Transverse colon (tissue), 4 donors: ENCODE results near the gene MANEA.

Experiments
- CTCF ChIP-seq, 5 experiments: fragments of 200-600 bp in 3 of 5; fragments of 450-650 bp in 2 of 5; sonication (generic) in 3 of 5; IDR thresholded peaks; 1 replicate in 2 of 5; 2 replicates in 3 of 5; pipeline ENCODE4 v1.5.1; 2016 to 2017; ENCODE audit warnings: antibody characterized with exemption in 5 of 5, inconsistent platforms in 3 of 5, mild to moderate bottlenecking in 2 of 5, moderate library complexity in 1 of 5
- POLR2A ChIP-seq: fragments of 450-650 bp; IDR thresholded peaks from one replicate; pipeline ENCODE4 v1.6.1; 2016; ENCODE audit warnings: antibody characterized with exemption, mild to moderate bottlenecking, moderate library complexity
- POLR2AphosphoS5 ChIP-seq, 3 donors: sonication (generic); formaldehyde crosslinking; IDR thresholded peaks; one replicate each; pipeline ENCODE4 v1.6.1; 2016; ENCODE audit warnings: antibody characterized with exemption in 3 of 3

DNA sequence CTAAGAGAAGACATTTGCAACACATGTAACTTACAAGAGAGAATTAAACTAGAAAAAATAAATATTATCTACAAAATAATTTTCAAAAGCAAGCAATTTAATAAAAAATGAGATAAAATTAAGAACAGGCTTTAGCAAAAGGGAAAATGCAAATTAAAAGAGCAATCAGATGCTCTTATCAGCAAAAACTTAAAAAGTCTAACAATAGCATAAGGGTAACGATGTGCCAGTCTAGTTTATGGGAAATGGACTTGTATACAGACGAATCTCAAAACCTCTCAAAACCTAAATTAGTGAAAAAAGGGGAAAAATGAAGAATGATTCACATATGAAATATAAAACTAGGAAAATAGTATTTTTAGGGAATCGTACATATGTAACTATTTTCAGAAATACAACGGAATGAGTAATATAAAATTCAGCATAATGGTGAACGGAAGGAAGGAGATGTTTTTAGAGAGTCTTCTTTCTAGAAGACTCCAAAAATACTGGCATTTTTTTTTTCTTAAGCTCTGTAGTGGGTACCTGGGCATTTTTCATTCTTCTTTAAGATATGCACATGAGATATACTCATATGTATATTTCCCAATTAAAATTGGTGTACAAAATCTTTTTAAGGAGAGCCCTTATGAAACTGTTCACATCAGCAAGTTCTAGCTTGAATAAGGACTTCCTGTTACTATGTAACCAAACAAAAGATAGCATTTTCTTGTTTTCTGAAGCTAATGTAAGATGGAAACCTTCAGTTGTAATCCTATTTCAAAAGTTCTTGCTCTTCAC lies 927 bp upstream of the MANEA start:
- TF ChIP-seq POLR2A, result no peak
- TF ChIP-seq POLR2AphosphoS5 (IDR thresholded peaks at IDR 0.05), result no peak
- TF ChIP-seq CTCF (IDR thresholded peaks at IDR 0.05), result no peak
